GM06990 (cell line): ENCODE measurements around the gene GIT1.

ENCODE experiments used
- DNase-seq: peaks from one replicate; pipeline ENCODE4 v3.0.0-alpha.2; 2011; ENCODE audit not compliant: insufficient read length; ENCODE audit errors: extremely low read depth
- H3K27me3 ChIP-seq: replicated peaks from 2 replicates; pipeline ENCODE4 v1.6.0; 2011; ENCODE audit warnings: low read length; ENCODE audit not compliant: control insufficient read depth, insufficient read depth
- H3K36me3 ChIP-seq: 2 replicates; pipeline ENCODE4 v1.5.1; 2011; ENCODE audit warnings: low read length; ENCODE audit not compliant: control insufficient read depth, insufficient read depth
- H3K4me3 ChIP-seq: replicated peaks from 2 replicates; pipeline ENCODE4 v1.5.1; 2011; ENCODE audit warnings: low read depth, mild to moderate bottlenecking, control low read depth, low read length
- CTCF ChIP-seq: IDR thresholded peaks from 2 replicates; pipeline ENCODE4 v1.5.1; 2011; ENCODE audit warnings: low read length, control low read depth, mild to moderate bottlenecking, inconsistent platforms; ENCODE audit not compliant: insufficient read depth, poor library complexity, severe bottlenecking

Gene GIT1

GRCh38 chr17:29573558-29573869 is 15.9 kb downstream of the GIT1 start:
- no peak for TF ChIP-seq CTCF
- H3K27me3 ChIP-seq = no peaks in the 10 kb centered on the region
- no peak overlapping the region for H3K4me3 ChIP-seq
- no peak for DNase-seq
- peaks cover 27% of the 10 kb centered on the region for H3K36me3 ChIP-seq

GRCh38 chr17:29572691-29573557 is 16.5 kb downstream of the GIT1 start:
- Histone ChIP-seq H3K36me3 (peaks cover 25% of the 10 kb centered on the region), H3K4me3 (no peak overlapping the region)
- no peak for DNase-seq

GRCh38 chr17:29571883-29572681 is 17.4 kb downstream of the GIT1 start:
- TF ChIP-seq CTCF = no peak
- no peak for DNase-seq
- peaks cover 22% of the 10 kb centered on the region for H3K36me3 ChIP-seq
- no peak overlapping the region for H3K4me3 ChIP-seq
- H3K27me3 ChIP-seq = no peaks in the 10 kb centered on the region

More at GRCh38 chr17:29572691-29573557, 16.5 kb downstream of the GIT1 start:
- TF ChIP-seq CTCF = no peak
- no peaks in the 10 kb centered on the region for H3K27me3 ChIP-seq

- H3K36me3 ChIP-seq = peaks cover 22% of the 10 kb centered on the region
- no peak for TF ChIP-seq CTCF
- DNase-seq = no peak
- H3K27me3 ChIP-seq = no peaks in the 10 kb centered on the region
- H3K4me3 ChIP-seq = no peak overlapping the region
Measured at GRCh38 chr17:29571486-29571882, 18.0 kb downstream of the GIT1 start.

- no peak for DNase-seq
Measured at GRCh38 chr17:29570521-29570920, 18.9 kb downstream of the GIT1 start.

More at GRCh38 chr17:29570521-29570920, 18.9 kb downstream of the GIT1 start:
- TF ChIP-seq CTCF = no peak
- Histone ChIP-seq H3K4me3 (no peak overlapping the region), H3K36me3 (peaks cover 18% of the 10 kb centered on the region), H3K27me3 (no peaks in the 10 kb centered on the region)
